Cardiac muscle cell (in vitro differentiated cells and primary cell): Measurements from ENCODE around the gene RNF11. TPM values are rescaled to one million over a fixed set of nuclear protein-coding genes. Genes with fewer than 3 reads are reported as not detected.

Experiments
- DNase-seq, 2 donors: peaks; one replicate each; pipeline versions ENCODE4 v3.0.0 to v3.0.0-alpha.2; 2010 to 2017; ENCODE audit warnings: low read depth in 1 of 2, low spot score in 1 of 2
- H3K27ac ChIP-seq: fragments of 200-600 bp; sonication (generic); 2 replicates; pipeline ENCODE4 v1.5.1; 2016
- H3K27me3 ChIP-seq: fragments of 200-600 bp; sonication (generic); 2 replicates; pipeline ENCODE4 v1.6.0; 2016; ENCODE audit warnings: control low read depth
- H3K36me3 ChIP-seq: fragments of 200-600 bp; sonication (generic); 2 replicates; pipeline ENCODE4 v1.5.1; 2016; ENCODE audit warnings: control low read depth
- H3K4me1 ChIP-seq: fragments of 200-600 bp; sonication (generic); 2 replicates; pipeline ENCODE4 v1.8.1; 2017; ENCODE audit warnings: low read depth, mild to moderate bottlenecking, mixed run types
- H3K4me3 ChIP-seq: fragments of 200-600 bp; sonication (generic); 2 replicates; pipeline ENCODE4 v1.5.1; 2016; ENCODE audit warnings: mild to moderate bottlenecking
- H3K9me3 ChIP-seq: fragments of 200-600 bp; sonication (generic); 2 replicates; pipeline ENCODE4 v1.5.1; 2017; ENCODE audit warnings: low read depth, mild to moderate bottlenecking, control low read depth
- CTCF ChIP-seq: IDR thresholded peaks from 2 replicates; pipeline ENCODE4 v1.5.1; 2012; ENCODE audit warnings: low read depth, mild to moderate bottlenecking, low read length
- polyA plus RNA-seq: library from polyadenylated mRNA; unstranded; fragments of >200 nt; fragmentation: Nextera tagmentation; extraction: Ambion mirVana; gene quantifications from 2 replicates; pipeline ENCODE4 v1.2.1, GENCODE V29; 2016
- total RNA-seq: library from RNA; depleted of rRNA; stranded (reverse); fragments of >200 nt; gene quantifications from 2 replicates; pipeline ENCODE4 v1.2.3, GENCODE V29; 2016

RNF11 gene
- total and polyA plus RNA-seq, 2 experiments from 2014 or later: 58.8 to 65.0 TPM

GRCh38 chr1:51299185-51299885 is 63.3 kb downstream of the RNF11 start:
- Histone ChIP-seq H3K4me3 (no peak overlapping the region), H3K27me3 (no peaks in the 10 kb centered on the region), H3K36me3 (no peaks in the 10 kb centered on the region), H3K4me1 (no peaks in the 10 kb centered on the region), H3K9me3 (no peaks in the 10 kb centered on the region), H3K27ac (no peak overlapping the region)
- DNase-seq: no peak
- TF ChIP-seq CTCF: no peak

GRCh38 chr1:51299981-51300670 is 64.1 kb downstream of the RNF11 start:
- Histone ChIP-seq H3K4me3 (no peak overlapping the region), H3K27ac (no peak overlapping the region), H3K36me3 (no peaks in the 10 kb centered on the region), H3K27me3 (no peaks in the 10 kb centered on the region), H3K4me1 (no peaks in the 10 kb centered on the region), H3K9me3 (no peaks in the 10 kb centered on the region)
- TF ChIP-seq CTCF: no peak
- no peak for DNase-seq

GRCh38 chr1:51301152-51301843 is 65.2 kb downstream of the RNF11 start:
- Histone ChIP-seq H3K4me1 (no peaks in the 10 kb centered on the region), H3K9me3 (no peaks in the 10 kb centered on the region), H3K36me3 (no peaks in the 10 kb centered on the region), H3K4me3 (no peak overlapping the region), H3K27me3 (no peaks in the 10 kb centered on the region), H3K27ac (no peak overlapping the region)
- TF ChIP-seq CTCF: no peak
- no peak for DNase-seq

- Histone ChIP-seq H3K9me3 (no peaks in the 10 kb centered on the region), H3K4me3 (no peak overlapping the region), H3K4me1 (no peaks in the 10 kb centered on the region), H3K27me3 (no peaks in the 10 kb centered on the region), H3K36me3 (no peaks in the 10 kb centered on the region), H3K27ac (no peak overlapping the region)
- DNase-seq: no peak
- no peak for TF ChIP-seq CTCF
Observed at GRCh38 chr1:51301844-51302162, 65.7 kb downstream of the RNF11 start.

GRCh38 chr1:51302270-51302669 is 66.2 kb downstream of the RNF11 start:
- Histone ChIP-seq H3K36me3 (no peaks in the 10 kb centered on the region), H3K9me3 (no peaks in the 10 kb centered on the region), H3K27me3 (no peaks in the 10 kb centered on the region), H3K4me1 (no peaks in the 10 kb centered on the region), H3K4me3 (no peak overlapping the region), H3K27ac (no peak overlapping the region)
- no peak for TF ChIP-seq CTCF
- DNase-seq: no peak
